AG10803 (cell line): ENCODE measurements around the gene SCN5A.

Experiments used
- DNase-seq: peaks from one replicate; pipeline ENCODE4 v3.0.0; 2010; ENCODE audit warnings: low read depth
- H3K4me3 ChIP-seq: 2 replicates; pipeline ENCODE4 v1.5.1; 2011; ENCODE audit warnings: mild to moderate bottlenecking, low read length, control low read depth
- CTCF ChIP-seq: conservative IDR thresholded peaks from 2 replicates; pipeline ENCODE4 v1.5.1; 2011; ENCODE audit warnings: mild to moderate bottlenecking, low read length, control low read depth, inconsistent platforms

SCN5A gene

GRCh38 chr3:38649500-38650247 is at the start of gene SCN5A:
Gene SCN5A (minus strand): TSS chr3:38649687. CDS start chr3:38633307, 16,380 bp downstream.
- no peak for DNase-seq
- H3K4me3 ChIP-seq, result peak within 1 kb of the TSS; percentile 29
- no peak for TF ChIP-seq CTCF

GRCh38 chr3:38698760-38699159 is 49.3 kb upstream of the SCN5A start:
- no peak for DNase-seq
- no peak overlapping the region for H3K4me3 ChIP-seq
- no peak for TF ChIP-seq CTCF

GRCh38 chr3:38698061-38698460 is 48.6 kb upstream of the SCN5A start:
- no peak for DNase-seq
- no peak overlapping the region for H3K4me3 ChIP-seq
- no peak for TF ChIP-seq CTCF

- TF ChIP-seq CTCF, result no peak
- DNase-seq, result no peak
- no peak overlapping the region for H3K4me3 ChIP-seq
These were observed 46.5 kb upstream of the SCN5A start for GRCh38 chr3:38696034-38696433.

- no peak overlapping the region for H3K4me3 ChIP-seq
- TF ChIP-seq CTCF, result no peak
- DNase-seq, result no peak
These were observed 40.7 kb upstream of the SCN5A start for GRCh38 chr3:38690185-38690584.

GRCh38 chr3:38689774-38690173 is 40.3 kb upstream of the SCN5A start:
- H3K4me3 ChIP-seq, result no peak overlapping the region
- TF ChIP-seq CTCF, result no peak
- no peak for DNase-seq

GRCh38 chr3:38689346-38689745 is 39.9 kb upstream of the SCN5A start:
- no peak for TF ChIP-seq CTCF
- H3K4me3 ChIP-seq, result no peak overlapping the region
- DNase-seq, result no peak
